Chondrocyte (in vitro differentiated cells): ENCODE results near the gene KLHL10. TPM values are rescaled to one million over a fixed set of nuclear protein-coding genes. Genes with fewer than 3 reads are reported as not detected.
"Not testable (repeated sequence)": the region's sequence is repeated elsewhere in the genome, so short reads cannot be mapped to it uniquely, and the experiment has no call there.

Experiments used
- DNase-seq: peaks from one replicate; pipeline ENCODE4 v3.0.0; 2021; ENCODE audit warnings: mixed read lengths, low spot score
- H3K27ac Mint-ChIP-seq: one replicate; pipeline ENCODE4 v1.8.0; 2021; ENCODE audit warnings: mild to moderate bottlenecking, moderate library complexity, mixed read lengths; ENCODE audit not compliant: unreplicated experiment
- H3K27me3 Mint-ChIP-seq: 2 replicates; pipeline ENCODE4 v1.8.0; 2021; ENCODE audit warnings: low read depth, mixed read lengths
- H3K36me3 Mint-ChIP-seq: 2 replicates; pipeline ENCODE4 v1.8.0; 2021; ENCODE audit warnings: low read depth, mixed read lengths
- H3K4me1 Mint-ChIP-seq: 2 replicates; pipeline ENCODE4 v1.8.0; 2021; ENCODE audit warnings: low read depth, mild to moderate bottlenecking, mixed read lengths
- H3K4me3 Mint-ChIP-seq: one replicate; pipeline ENCODE4 v1.8.0; 2021; ENCODE audit warnings: mild to moderate bottlenecking, moderate library complexity, mixed read lengths; ENCODE audit not compliant: unreplicated experiment
- H3K9me3 Mint-ChIP-seq: 2 replicates; pipeline ENCODE4 v1.8.0; 2021; ENCODE audit warnings: low read depth, mixed read lengths
- total RNA-seq: library from RNA; stranded (reverse); gene quantifications from 3 replicates; pipeline ENCODE4 v1.2.1, GENCODE V29; 2021
- TF ChIP-seq, protein P1 (sequence below): fragments of 200-600 bp; sonication (generic); IDR thresholded peaks from 2 replicates; pipeline ENCODE4 v1.5.0; 2021; ENCODE audit warnings: antibody characterized with exemption, mild to moderate bottlenecking, moderate library complexity

KLHL10 gene
- total RNA-seq, 1 donor from 2014 or later: not detected

DNA sequence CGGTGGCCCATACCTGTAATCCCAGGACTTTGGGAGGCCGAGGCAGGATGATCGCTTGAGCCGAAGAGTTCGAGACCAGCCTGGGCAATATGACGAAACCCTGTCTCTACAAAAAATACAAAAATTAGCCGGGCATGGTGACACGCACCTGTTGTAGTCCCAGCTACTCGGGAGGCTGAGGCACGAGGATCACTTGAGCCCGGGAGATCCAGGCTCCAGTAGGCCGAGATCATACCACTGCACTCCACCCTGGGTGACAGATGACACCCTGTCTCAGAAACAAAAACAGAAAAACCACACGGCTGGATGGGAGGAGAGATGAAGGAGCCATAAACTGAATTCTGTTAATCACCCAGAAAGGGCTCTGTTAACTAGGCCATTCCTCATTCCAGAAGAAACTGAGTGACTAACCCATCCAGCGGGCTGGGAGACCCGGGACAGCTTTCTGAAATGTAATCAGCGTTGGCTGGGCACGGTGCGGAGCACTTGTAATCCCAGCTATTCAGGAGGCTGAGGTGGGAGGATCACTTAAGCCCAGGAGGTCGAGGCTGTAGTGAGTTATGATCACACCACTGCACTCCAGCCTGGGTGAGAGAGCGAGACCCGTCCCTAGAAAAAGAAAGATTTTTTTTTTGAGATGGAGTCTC is 952 bp upstream of the KLHL10 start:
- DNase-seq: peak; percentile 35
- Mint-ChIP-seq H3K9me3 (no peaks in the 10 kb centered on the region), H3K4me3 (peak overlapping the region; percentile 72), H3K36me3 (no peaks in the 10 kb centered on the region), H3K27me3 (no peaks in the 10 kb centered on the region), H3K4me1 (peaks cover 17% of the 10 kb centered on the region), H3K27ac (no peak overlapping the region)
- TF ChIP-seq, protein P1, sequence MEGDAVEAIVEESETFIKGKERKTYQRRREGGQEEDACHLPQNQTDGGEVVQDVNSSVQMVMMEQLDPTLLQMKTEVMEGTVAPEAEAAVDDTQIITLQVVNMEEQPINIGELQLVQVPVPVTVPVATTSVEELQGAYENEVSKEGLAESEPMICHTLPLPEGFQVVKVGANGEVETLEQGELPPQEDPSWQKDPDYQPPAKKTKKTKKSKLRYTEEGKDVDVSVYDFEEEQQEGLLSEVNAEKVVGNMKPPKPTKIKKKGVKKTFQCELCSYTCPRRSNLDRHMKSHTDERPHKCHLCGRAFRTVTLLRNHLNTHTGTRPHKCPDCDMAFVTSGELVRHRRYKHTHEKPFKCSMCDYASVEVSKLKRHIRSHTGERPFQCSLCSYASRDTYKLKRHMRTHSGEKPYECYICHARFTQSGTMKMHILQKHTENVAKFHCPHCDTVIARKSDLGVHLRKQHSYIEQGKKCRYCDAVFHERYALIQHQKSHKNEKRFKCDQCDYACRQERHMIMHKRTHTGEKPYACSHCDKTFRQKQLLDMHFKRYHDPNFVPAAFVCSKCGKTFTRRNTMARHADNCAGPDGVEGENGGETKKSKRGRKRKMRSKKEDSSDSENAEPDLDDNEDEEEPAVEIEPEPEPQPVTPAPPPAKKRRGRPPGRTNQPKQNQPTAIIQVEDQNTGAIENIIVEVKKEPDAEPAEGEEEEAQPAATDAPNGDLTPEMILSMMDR: no peak

DNA sequence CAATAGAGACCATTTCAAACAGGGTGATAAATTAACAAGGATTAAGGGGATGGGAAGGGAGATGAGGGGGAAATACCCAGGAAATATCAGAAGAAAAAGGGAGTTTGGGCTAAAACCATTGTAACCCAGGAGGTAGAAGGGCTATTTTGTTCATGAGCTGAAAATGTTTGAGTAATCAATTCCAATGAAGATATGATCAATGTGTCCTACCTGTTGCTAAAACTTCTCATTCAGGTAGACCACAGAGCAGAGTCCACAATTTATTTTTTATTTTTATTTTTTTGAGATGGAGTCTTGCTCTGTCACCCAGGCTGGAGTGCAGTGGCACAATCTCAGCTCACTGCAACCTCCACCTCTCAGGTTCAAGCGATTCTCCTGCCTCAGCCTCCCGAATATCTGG is 1.8 kb downstream of the KLHL10 start:
- peaks cover 17% of the 10 kb centered on the region for H3K4me1 Mint-ChIP-seq
- not testable (repeated sequence) for H3K4me3 Mint-ChIP-seq, H3K36me3 Mint-ChIP-seq, H3K27me3 Mint-ChIP-seq, DNase-seq, H3K27ac Mint-ChIP-seq, H3K9me3 Mint-ChIP-seq

DNA sequence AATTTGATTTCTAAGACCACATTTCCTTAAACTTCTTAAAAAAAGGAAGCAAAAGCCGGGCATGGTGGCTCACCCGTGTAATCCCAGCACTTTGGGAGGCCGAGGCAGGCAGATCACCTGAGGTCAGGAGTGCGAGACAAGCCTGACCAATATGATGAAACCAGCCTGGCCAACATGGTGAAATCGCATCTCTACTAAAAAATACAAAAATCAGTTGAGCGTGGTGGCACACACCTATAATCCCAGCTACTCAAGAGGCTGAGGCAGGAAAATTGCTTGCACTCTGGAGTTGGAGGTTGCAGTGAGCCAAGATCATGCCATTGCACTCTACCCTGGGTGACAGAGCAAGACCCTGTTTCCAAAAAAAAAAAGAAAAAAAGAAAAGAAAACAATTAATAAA is 3.2 kb downstream of the KLHL10 start:
- H3K27ac Mint-ChIP-seq, H3K4me3 Mint-ChIP-seq, DNase-seq, H3K36me3 Mint-ChIP-seq, H3K4me1 Mint-ChIP-seq, H3K27me3 Mint-ChIP-seq, H3K9me3 Mint-ChIP-seq: not testable (repeated sequence)

DNA sequence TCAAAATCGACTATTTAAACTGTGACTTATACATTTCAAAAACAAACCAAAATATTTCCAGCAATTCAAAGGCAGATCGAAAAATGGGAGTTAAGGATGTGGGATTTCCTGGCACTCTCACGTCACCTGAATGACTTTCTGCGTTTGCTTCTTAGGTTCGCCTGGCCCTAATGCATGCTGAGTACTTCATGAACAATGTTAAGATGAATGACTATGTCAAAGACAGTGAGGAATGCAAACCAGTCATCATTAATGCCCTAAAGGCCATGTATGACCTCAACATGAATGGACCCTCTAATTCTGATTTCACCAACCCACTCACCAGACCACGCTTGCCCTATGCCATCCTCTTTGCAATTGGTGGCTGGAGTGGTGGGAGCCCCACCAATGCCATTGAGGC is 7.3 kb downstream of the KLHL10 start:
- TF ChIP-seq, protein P1: no peak
- H3K36me3 Mint-ChIP-seq: peaks cover 2% of the 10 kb centered on the region
- DNase-seq: no peak
- H3K4me1 Mint-ChIP-seq: peaks cover 16% of the 10 kb centered on the region
- no peak overlapping the region for H3K27ac Mint-ChIP-seq
- H3K9me3 Mint-ChIP-seq: no peaks in the 10 kb centered on the region
- H3K27me3 Mint-ChIP-seq: no peaks in the 10 kb centered on the region
- H3K4me3 Mint-ChIP-seq: no peak overlapping the region

DNA sequence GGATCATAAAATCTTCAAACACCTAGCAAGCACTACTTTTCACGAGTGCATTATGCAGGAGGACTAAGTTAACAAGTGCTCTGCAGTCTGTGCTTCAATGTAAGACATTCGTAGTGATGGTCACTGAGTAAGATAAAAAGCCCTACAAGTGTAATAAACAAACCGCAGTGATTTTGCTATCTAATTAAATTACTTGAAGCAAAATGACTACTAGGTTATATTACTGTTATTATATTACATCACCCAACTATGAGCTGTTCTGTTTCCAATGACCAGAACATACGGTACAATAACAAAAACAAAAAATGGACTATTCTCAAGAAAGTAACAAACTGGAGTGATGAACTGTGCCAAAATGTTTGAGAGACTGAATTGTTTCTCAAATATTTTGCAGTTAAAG is 11.2 kb downstream of the KLHL10 start:
- TF ChIP-seq, protein P1: no peak
- Mint-ChIP-seq H3K4me1 (peaks cover 28% of the 10 kb centered on the region), H3K27me3 (no peaks in the 10 kb centered on the region), H3K9me3 (no peaks in the 10 kb centered on the region), H3K27ac (no peak overlapping the region), H3K36me3 (peaks cover 4% of the 10 kb centered on the region), H3K4me3 (no peak overlapping the region)
- DNase-seq: no peak

DNA sequence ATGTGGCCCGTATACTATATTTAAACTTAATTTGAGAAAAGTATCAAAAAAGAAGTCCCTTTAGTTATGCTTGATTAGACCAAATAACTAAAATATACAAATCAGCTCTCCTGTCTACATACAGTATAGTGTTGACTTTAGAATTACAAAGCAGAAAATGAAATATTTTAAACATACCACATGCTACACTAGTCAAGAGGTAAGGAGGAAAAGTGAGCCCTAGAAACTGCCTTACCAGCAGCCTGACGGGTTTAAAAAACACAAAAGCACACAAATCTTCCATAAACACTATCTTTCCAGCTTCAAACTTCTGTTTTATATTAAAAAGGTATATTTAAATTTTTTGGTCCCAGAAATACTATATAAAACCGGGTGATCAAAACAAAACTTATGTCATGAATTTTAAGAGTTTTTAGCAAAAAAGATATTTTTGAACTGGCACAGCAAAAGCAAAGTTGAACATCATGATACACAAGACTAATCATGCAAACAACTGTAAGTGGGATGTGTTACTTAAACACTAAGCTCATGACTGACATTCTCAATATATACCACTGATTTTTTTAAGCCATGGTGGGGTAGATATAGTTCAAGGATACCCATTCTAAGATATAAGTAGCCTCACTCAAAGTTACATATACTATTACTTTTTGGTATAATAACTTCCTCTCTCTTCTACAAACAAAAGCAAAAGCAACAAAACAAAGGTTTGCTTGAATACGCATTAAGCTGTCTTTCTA is 11.8 kb downstream of the KLHL10 start:
- H3K27ac Mint-ChIP-seq: peak overlapping the region; percentile 12
- H3K4me1 Mint-ChIP-seq: peaks cover 28% of the 10 kb centered on the region
- no peak overlapping the region for H3K4me3 Mint-ChIP-seq
- no peak for DNase-seq
- no peaks in the 10 kb centered on the region for H3K27me3 Mint-ChIP-seq
- H3K36me3 Mint-ChIP-seq: peaks cover 4% of the 10 kb centered on the region
- TF ChIP-seq, protein P1: no peak
- H3K9me3 Mint-ChIP-seq: no peaks in the 10 kb centered on the region

DNA sequence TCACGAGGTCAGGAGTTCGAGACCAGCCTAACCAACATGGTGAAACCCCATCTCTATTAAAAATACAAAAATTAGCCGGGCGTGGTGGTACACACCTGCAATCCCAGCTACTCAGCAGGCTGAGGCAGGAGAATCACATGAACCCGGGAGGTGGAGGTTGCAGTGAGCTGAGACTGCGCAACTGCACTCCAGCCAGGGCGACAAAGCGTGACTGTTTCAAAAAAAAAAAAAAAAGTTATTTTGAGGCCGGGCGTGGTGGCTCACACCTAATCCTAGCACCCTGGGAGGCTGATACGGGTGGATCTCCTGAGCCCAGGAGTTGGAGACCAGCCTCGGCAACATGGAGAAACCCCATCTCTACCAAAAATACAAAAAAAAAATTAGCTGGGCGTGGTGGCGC is 13.8 kb downstream of the KLHL10 start:
- not testable (repeated sequence) for DNase-seq, H3K36me3 Mint-ChIP-seq, H3K9me3 Mint-ChIP-seq, H3K4me3 Mint-ChIP-seq, H3K27ac Mint-ChIP-seq, H3K27me3 Mint-ChIP-seq
- H3K4me1 Mint-ChIP-seq: peaks cover 28% of the 10 kb centered on the region
